ENCODE measurements around the gene RCOR2. TPM values are rescaled to one million over a fixed set of nuclear protein-coding genes. Genes with fewer than 3 reads are reported as not detected.

RCOR2 gene
- total RNA-seq, 1 donor from 2014 or later: 70.6 TPM

- no peaks in the 10 kb centered on the region for H3K9me3 ChIP-seq (ENCODE audit: low read depth)
- no peak overlapping the region for H3K4me2 ChIP-seq
- H3K4me3 Mint-ChIP-seq: no peak overlapping the region
- peaks cover 12% of the 10 kb centered on the region for H3K36me3 Mint-ChIP-seq
- no peak overlapping the region for H3K27ac Mint-ChIP-seq
- no peaks in the 10 kb centered on the region for H3K36me3 ChIP-seq
- H3K9ac ChIP-seq: no peak overlapping the region
- H3K27ac ChIP-seq: no peak overlapping the region
- peaks cover 8% of the 10 kb centered on the region for H3F3A ChIP-seq (ENCODE audit: low read depth)
- no peaks in the 10 kb centered on the region for H3K9me3 Mint-ChIP-seq
- H3K4me3 ChIP-seq: no peak overlapping the region
- peaks cover 96% of the 10 kb centered on the region for H4K20me1 ChIP-seq (ENCODE audit: low read depth)
- H2AFZ ChIP-seq (replicated peaks): no peak overlapping the region
- TF ChIP-seq EZH2 (IDR thresholded peaks at IDR 0.05) (no peak), CTCF (IDR thresholded peaks at IDR 0.05) (no peak), EZH2phosphoT487 (IDR thresholded peaks at IDR 0.05) (no peak)
- H3K4me1 ChIP-seq: peaks cover 7% of the 10 kb centered on the region
- no peaks in the 10 kb centered on the region for H3K27me3 ChIP-seq
- no peak for DNase-seq (ENCODE audit: low spot score)
- peaks cover 97% of the 10 kb centered on the region for H3K79me2 ChIP-seq (ENCODE audit: low read depth)
- H3K27me3 Mint-ChIP-seq (ENCODE audit: insufficient read depth, low read depth): peaks cover 2% of the 10 kb centered on the region
- H3K4me1 Mint-ChIP-seq: peaks cover 52% of the 10 kb centered on the region
These were observed 47.3 kb downstream of the RCOR2 start for GRCh38 chr11:63869683-63870082.

- Histone ChIP-seq H2AFZ (replicated peaks) (no peak overlapping the region), H4K20me1 (ENCODE audit: low read depth) (peaks cover 96% of the 10 kb centered on the region), H3K9ac (no peak overlapping the region), H3K9me3 (ENCODE audit: low read depth) (no peaks in the 10 kb centered on the region), H3K4me2 (no peak overlapping the region), H3K36me3 (no peaks in the 10 kb centered on the region), H3K27ac (no peak overlapping the region), H3K4me3 (no peak overlapping the region), H3K4me1 (peaks cover 7% of the 10 kb centered on the region), H3F3A (ENCODE audit: low read depth) (peaks cover 8% of the 10 kb centered on the region), H3K27me3 (no peaks in the 10 kb centered on the region), H3K79me2 (ENCODE audit: low read depth) (peaks cover 97% of the 10 kb centered on the region)
- Mint-ChIP-seq H3K36me3 (peaks cover 11% of the 10 kb centered on the region), H3K9me3 (no peaks in the 10 kb centered on the region), H3K4me3 (no peak overlapping the region), H3K4me1 (peaks cover 48% of the 10 kb centered on the region), H3K27ac (no peak overlapping the region), H3K27me3 (ENCODE audit: insufficient read depth, low read depth) (peaks cover 2% of the 10 kb centered on the region)
- no peak for DNase-seq (ENCODE audit: low spot score)
- TF ChIP-seq EZH2phosphoT487 (IDR thresholded peaks at IDR 0.05) (no peak), EZH2 (IDR thresholded peaks at IDR 0.05) (no peak), CTCF (IDR thresholded peaks at IDR 0.05) (no peak)
These were observed 47.8 kb downstream of the RCOR2 start for GRCh38 chr11:63869171-63869591.

GRCh38 chr11:63868399-63869064, 48.4 kb downstream of the RCOR2 start:
- Mint-ChIP-seq H3K27me3 (ENCODE audit: insufficient read depth, low read depth) (no peaks in the 10 kb centered on the region), H3K9me3 (no peaks in the 10 kb centered on the region), H3K27ac (no peak overlapping the region), H3K36me3 (peaks cover 11% of the 10 kb centered on the region), H3K4me1 (peaks cover 45% of the 10 kb centered on the region), H3K4me3 (no peak overlapping the region)
- Histone ChIP-seq H3K4me2 (no peak overlapping the region), H3F3A (ENCODE audit: low read depth) (peaks cover 8% of the 10 kb centered on the region), H3K79me2 (ENCODE audit: low read depth) (peaks cover 97% of the 10 kb centered on the region), H3K9ac (no peak overlapping the region), H4K20me1 (ENCODE audit: low read depth) (peaks cover 95% of the 10 kb centered on the region), H3K4me1 (peaks cover 7% of the 10 kb centered on the region), H3K27ac (no peak overlapping the region), H3K36me3 (no peaks in the 10 kb centered on the region), H3K9me3 (ENCODE audit: low read depth) (no peaks in the 10 kb centered on the region), H3K4me3 (no peak overlapping the region), H2AFZ (replicated peaks) (no peak overlapping the region), H3K27me3 (no peaks in the 10 kb centered on the region)
- no peak for TF ChIP-seq EZH2 (IDR thresholded peaks at IDR 0.05)
- TF ChIP-seq CTCF (IDR thresholded peaks at IDR 0.05): no peak
- no peak for TF ChIP-seq EZH2phosphoT487 (IDR thresholded peaks at IDR 0.05)
- no peak for DNase-seq (ENCODE audit: low spot score)

All from neural progenitor cell (in vitro differentiated cells).